Measurements from ENCODE around the gene BTBD19. TPM values are rescaled to one million over a fixed set of nuclear protein-coding genes. Genes with fewer than 3 reads are reported as not detected.
"Not testable (repeated sequence)": the region's sequence is repeated elsewhere in the genome, so short reads cannot be mapped to it uniquely, and the experiment has no call there.

Gene BTBD19
- total RNA-seq, 2 experiments from 2014 or later = 5.2 to 5.6 TPM

DNA sequence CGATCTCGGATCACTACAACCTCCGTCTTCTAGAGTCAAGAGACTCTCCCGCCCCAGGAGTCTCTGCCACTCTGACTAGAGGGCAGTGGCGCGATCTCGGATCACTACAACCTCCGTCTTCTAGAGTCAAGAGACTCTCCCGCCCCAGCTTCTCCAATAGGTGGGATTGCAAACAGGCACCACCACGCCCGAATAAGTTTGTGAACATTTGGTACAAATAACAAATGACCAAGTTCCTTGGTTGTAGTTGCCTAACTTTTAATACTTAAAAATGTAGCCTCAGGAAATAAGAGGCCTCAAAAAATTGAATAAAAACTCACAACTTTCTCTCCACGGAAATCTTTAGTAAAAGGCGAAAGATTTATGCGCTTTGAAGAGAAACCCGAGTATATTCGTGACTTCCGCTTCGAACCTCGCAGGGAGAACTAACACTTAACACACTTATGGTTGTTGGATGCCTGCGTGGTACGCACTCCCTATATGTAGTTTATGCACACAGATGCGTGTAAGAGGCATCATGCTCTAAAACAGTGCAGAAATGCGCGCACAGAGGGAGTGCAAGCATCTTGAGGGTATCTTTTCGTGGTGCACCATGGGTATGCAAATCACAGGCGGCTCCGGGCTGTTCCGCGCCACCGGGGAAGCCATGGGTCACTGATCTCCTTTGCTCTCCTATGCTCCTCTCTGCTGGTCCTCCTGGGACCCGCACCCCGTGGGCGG is 11.4 kb downstream of the BTBD19 start:
- no peaks in the 10 kb centered on the region for H3K27me3 Mint-ChIP-seq
- ATAC-seq (ENCODE audit: low read depth) (peak; percentile 88), DNase-seq (peak; percentile 84)
- peak overlapping the region; percentile 92 for H3K4me3 Mint-ChIP-seq
- no peaks in the 10 kb centered on the region for H3K9me3 Mint-ChIP-seq
- H3K36me3 Mint-ChIP-seq = peaks cover 6% of the 10 kb centered on the region
- POLR2A ChIA-PET = interaction anchor here (0.6 to 7.9 kb wide), 31 partner anchors 10 to 672 kb away, joined by 3 to 360 read pairs (median 5); partner anchors contain the start of genes BEST4, BTBD19, DYNLT4 and EIF2B3
- H3K27ac Mint-ChIP-seq = peak overlapping the region; percentile 99
- peaks cover 36% of the 10 kb centered on the region for H3K4me1 Mint-ChIP-seq

DNA sequence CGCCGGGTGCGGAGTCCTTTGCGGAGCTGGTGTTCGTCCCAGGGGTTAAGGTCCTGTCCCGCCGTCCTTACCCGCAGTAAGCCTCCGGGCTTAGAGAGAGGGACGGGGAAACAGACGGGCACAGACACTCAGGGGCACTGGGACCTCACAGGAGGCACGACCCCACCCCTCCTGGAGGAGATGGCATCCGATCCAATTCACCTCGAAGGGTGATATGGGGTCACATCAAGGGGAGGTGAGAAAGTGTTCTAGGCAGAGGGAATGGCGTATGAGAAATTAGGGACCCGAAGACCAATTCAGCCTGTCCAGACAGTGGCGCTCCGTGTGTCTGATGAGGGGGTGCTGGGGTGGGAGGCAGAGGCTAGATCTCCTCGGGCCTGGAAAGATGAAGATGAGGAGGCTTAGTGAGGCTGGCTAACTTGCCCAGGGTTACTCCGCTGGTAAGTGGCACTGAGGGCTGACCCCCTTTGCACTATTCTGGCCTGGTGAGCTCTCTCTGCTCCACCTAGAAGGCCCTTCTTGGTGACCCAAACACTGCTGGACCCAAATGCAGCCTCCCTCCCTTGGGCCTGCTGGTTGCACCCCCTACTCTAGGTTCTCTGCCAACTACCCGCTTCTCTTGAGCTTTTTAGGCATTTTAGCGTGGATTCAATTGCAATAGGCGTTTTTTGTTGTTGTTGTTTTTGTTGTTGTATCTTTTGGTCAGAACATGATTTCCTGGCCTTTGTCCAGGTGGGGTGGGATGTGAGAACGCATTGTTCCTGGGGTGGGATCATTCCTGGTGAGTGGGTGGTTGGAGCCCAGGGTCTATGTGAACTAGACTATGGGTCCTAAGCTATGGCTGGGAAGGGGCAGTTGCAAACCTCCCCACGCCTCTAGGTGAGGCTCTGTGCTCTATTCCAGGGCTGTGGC is 12.3 kb downstream of the BTBD19 start:
- Mint-ChIP-seq H3K9me3 (no peaks in the 10 kb centered on the region), H3K27ac (peak overlapping the region; percentile 99), H3K36me3 (no peaks in the 10 kb centered on the region), H3K4me1 (peaks cover 31% of the 10 kb centered on the region), H3K27me3 (no peaks in the 10 kb centered on the region), H3K4me3 (peak overlapping the region; percentile 92)
- DNase-seq (no peak), ATAC-seq (ENCODE audit: low read depth) (no peak)
- POLR2A ChIA-PET = interaction anchor here (0.9 to 7.9 kb wide), 14 partner anchors 9 to 530 kb away, joined by 3 to 360 read pairs (median 28); partner anchors contain the start of genes BEST4, BTBD19, DYNLT4 and HECTD3

DNA sequence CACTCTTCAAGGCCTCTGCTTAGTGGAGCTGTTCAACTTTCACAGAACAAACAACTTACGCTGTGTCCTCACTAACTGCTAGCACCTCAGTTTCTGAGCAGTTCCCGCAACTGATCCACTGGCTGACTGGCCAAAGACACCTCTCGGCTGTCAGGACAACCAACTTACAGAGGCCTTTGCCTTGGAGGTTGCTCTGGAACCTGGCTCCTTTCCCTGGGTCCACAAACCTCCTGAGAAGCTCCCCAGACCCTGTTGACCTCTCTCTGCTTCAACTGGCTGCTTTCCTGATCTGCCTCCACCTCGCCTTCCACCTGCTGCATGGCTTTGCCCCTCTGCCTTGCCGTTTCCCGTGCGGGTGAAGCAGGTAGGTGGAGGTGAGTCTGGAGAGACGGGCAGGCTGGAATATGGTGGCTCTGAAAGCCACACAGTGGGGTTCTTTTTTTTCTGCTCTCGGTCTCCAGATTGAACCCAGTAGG is 13.0 kb downstream of the BTBD19 start:
- no peak for ATAC-seq (ENCODE audit: low read depth)
- Mint-ChIP-seq H3K4me3 (peak overlapping the region; percentile 92), H3K9me3 (no peaks in the 10 kb centered on the region), H3K4me1 (peaks cover 31% of the 10 kb centered on the region), H3K36me3 (no peaks in the 10 kb centered on the region), H3K27me3 (no peaks in the 10 kb centered on the region), H3K27ac (peak overlapping the region; percentile 99)
- no peak for DNase-seq
- POLR2A ChIA-PET = interaction anchor here (1.3 to 7.9 kb wide), 11 partner anchors 8 to 482 kb away, joined by 3 to 360 read pairs (median 47); partner anchors contain the start of genes BEST4, BTBD19, DYNLT4 and HECTD3

GRCh38 chr1:44822131-44822701 is 13.9 kb downstream of the BTBD19 start:
- peak overlapping the region; percentile 51 for H3K27ac Mint-ChIP-seq
- H3K9me3 Mint-ChIP-seq = no peaks in the 10 kb centered on the region
- H3K36me3 Mint-ChIP-seq = no peaks in the 10 kb centered on the region
- DNase-seq (no peak), ATAC-seq (ENCODE audit: low read depth) (no peak)
- no peaks in the 10 kb centered on the region for H3K27me3 Mint-ChIP-seq
- H3K4me3 Mint-ChIP-seq = no peak overlapping the region
- POLR2A ChIA-PET = interaction anchor here (1.6 to 7.9 kb wide), 7 partner anchors 8 to 188 kb away, joined by 8 to 360 read pairs (median 130); partner anchors contain the start of genes BEST4, BTBD19, DYNLT4 and HECTD3
- H3K4me1 Mint-ChIP-seq = peaks cover 31% of the 10 kb centered on the region

- Mint-ChIP-seq H3K27me3 (no peaks in the 10 kb centered on the region), H3K9me3 (no peaks in the 10 kb centered on the region), H3K4me3 (no peak overlapping the region), H3K4me1 (peaks cover 26% of the 10 kb centered on the region), H3K36me3 (no peaks in the 10 kb centered on the region), H3K27ac (peak overlapping the region; percentile 51)
- no peak for ATAC-seq (ENCODE audit: low read depth)
- no peak for DNase-seq
- POLR2A ChIA-PET = interaction anchor here (1.6 to 7.9 kb wide), 6 partner anchors 9 to 101 kb away, joined by 8 to 360 read pairs (median 165); partner anchors contain the start of genes BEST4, BTBD19, DYNLT4 and PLK3
Observed at GRCh38 chr1:44822981-44823451, 14.7 kb downstream of the BTBD19 start.

GRCh38 chr1:44824392-44824791 is 16.1 kb downstream of the BTBD19 start:
- not testable (repeated sequence) for H3K27ac Mint-ChIP-seq; ATAC-seq (ENCODE audit: low read depth); H3K4me3 Mint-ChIP-seq; DNase-seq; H3K36me3 Mint-ChIP-seq; H3K9me3 Mint-ChIP-seq; H3K27me3 Mint-ChIP-seq
- POLR2A ChIA-PET = interaction anchor here (1.5 to 7.9 kb wide), 3 partner anchors 23 to 103 kb away, joined by 3 to 360 read pairs (median 8); partner anchors contain the start of gene PLK3
- H3K4me1 Mint-ChIP-seq = peaks cover 19% of the 10 kb centered on the region

DNA sequence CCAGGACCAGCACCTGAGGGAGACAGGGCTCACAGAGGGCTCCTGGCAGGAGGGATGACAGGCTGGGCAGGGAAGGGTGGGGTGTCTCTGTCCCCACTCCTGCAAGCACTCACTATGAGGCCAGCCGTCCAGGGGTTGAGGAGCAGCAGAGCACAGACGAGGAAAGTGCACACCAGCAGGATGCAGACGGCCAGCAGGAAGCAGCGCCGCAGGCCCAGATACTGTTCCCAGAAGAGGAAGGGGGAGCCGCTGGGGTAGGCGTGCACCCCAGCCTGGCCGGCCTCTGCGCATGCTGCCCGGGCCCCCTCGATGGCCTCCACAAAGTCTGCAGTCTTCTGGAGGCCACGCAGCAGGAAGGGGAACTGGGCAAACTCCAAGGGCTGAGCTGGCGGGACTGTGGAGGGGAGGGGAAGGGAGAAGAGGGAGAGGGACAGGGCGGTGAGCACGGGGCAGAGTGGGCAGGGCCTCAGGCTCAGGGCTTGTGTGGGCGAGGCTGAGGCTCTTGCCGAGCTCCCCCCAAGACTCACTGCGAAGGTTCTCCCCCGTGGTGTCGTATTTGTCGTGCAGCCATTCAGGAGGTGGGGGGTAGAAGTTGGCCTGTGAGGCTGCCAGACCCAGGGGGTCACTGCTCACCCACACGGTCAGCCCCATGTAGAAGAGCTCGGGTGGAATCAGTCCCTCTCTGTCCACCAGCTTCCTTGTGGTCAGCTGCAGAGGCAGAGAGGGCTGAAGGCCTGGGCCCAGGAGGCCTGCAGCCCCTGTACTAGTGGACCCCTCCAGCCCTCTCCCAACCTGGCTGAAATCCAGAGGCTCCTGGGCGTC is 18.3 kb downstream of the BTBD19 start:
- no peak overlapping the region for H3K4me3 Mint-ChIP-seq
- H3K27ac Mint-ChIP-seq = no peak overlapping the region
- no peak for DNase-seq
- no peaks in the 10 kb centered on the region for H3K36me3 Mint-ChIP-seq
- no peak for ATAC-seq (ENCODE audit: low read depth)
- H3K9me3 Mint-ChIP-seq = no peaks in the 10 kb centered on the region
- POLR2A ChIA-PET = interaction anchor here (0.9 to 1.8 kb wide), 3 partner anchors 13 to 105 kb away, joined by 3 to 8 read pairs (median 5); partner anchors contain the start of gene RNU5D-1
- no peaks in the 10 kb centered on the region for H3K27me3 Mint-ChIP-seq
- H3K4me1 Mint-ChIP-seq = peaks cover 4% of the 10 kb centered on the region

DNA sequence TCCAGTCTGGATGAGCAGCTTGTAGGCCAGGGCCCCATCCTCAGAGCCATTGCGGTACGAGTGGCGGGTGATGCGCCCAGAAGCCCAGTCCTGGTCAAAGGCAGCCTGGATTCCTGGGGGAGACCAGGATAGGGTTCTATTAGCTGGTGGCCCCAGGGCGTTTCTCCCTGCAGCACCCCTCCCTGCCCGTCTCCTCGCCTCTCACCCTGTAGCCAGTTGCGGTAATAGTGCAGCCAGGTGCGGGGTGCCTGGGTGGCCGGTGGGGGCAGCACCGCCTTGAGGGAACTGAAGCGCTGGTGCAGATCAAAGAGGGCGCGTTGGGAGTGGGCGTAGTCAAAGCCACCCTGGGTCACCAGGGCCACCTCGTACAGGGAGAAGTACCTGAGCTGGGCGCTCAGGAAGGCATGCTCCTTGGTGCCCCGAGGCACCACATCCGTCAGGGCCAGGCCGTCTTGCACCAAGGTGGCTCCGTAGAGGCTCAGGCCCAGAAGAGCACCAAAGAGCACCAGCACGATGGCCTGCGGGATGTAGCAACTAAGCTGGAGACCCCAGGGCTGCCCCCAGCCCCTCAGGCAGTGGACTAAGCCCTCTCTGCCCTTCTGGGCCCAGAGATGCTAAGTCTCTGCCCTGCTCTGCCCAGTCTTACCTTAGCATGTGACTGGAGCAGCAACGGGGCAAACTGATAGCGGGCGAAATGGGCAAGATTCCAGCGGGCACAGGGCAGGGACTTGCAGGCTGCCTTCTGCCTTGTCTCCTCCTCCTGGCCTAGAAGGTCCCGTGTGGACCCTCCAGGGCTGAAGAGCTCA is 19.1 kb downstream of the BTBD19 start:
- H3K27me3 Mint-ChIP-seq = no peaks in the 10 kb centered on the region
- no peaks in the 10 kb centered on the region for H3K9me3 Mint-ChIP-seq
- ATAC-seq (ENCODE audit: low read depth) = no peak
- peaks cover 4% of the 10 kb centered on the region for H3K4me1 Mint-ChIP-seq
- H3K27ac Mint-ChIP-seq = peak overlapping the region; percentile 48
- POLR2A ChIA-PET = interaction anchor here (1.6 to 4.7 kb wide), 2 partner anchors 7 to 97 kb away, joined by 5 to 27 read pairs; partner anchors contain the start of gene RNU5D-1
- no peak for DNase-seq
- no peak overlapping the region for H3K4me3 Mint-ChIP-seq
- no peaks in the 10 kb centered on the region for H3K36me3 Mint-ChIP-seq

- Mint-ChIP-seq H3K4me3 (no peak overlapping the region), H3K4me1 (no peaks in the 10 kb centered on the region), H3K27me3 (no peaks in the 10 kb centered on the region), H3K9me3 (no peaks in the 10 kb centered on the region), H3K27ac (peak overlapping the region; percentile 48), H3K36me3 (no peaks in the 10 kb centered on the region)
- ATAC-seq (ENCODE audit: low read depth) (no peak), DNase-seq (no peak)
- POLR2A ChIA-PET = interaction anchor here (4.7 kb wide), 1 partner anchor 8 kb away, joined by 27 read pairs; no protein-coding TSS in a partner anchor
Observed at GRCh38 chr1:44828003-44828651, 19.8 kb downstream of the BTBD19 start.

GRCh38 chr1:44828841-44829440 is 20.6 kb downstream of the BTBD19 start:
- DNase-seq (no peak), ATAC-seq (ENCODE audit: low read depth) (no peak)
- no peak overlapping the region for H3K27ac Mint-ChIP-seq
- no peaks in the 10 kb centered on the region for H3K9me3 Mint-ChIP-seq
- H3K27me3 Mint-ChIP-seq = no peaks in the 10 kb centered on the region
- no peak overlapping the region for H3K4me3 Mint-ChIP-seq
- H3K4me1 Mint-ChIP-seq = no peaks in the 10 kb centered on the region
- H3K36me3 Mint-ChIP-seq = no peaks in the 10 kb centered on the region
- POLR2A ChIA-PET = interaction anchor here (4.7 kb wide), 1 partner anchor 9 kb away, joined by 27 read pairs; no protein-coding TSS in a partner anchor
